ENCODE results near the gene CACNA1H. TPM values are rescaled to one million over a fixed set of nuclear protein-coding genes. Genes with fewer than 3 reads are reported as not detected.

Gene CACNA1H
- total RNA-seq, 4 donors from 2014 or later, result 133 to 330 (median 173) TPM

DNA sequence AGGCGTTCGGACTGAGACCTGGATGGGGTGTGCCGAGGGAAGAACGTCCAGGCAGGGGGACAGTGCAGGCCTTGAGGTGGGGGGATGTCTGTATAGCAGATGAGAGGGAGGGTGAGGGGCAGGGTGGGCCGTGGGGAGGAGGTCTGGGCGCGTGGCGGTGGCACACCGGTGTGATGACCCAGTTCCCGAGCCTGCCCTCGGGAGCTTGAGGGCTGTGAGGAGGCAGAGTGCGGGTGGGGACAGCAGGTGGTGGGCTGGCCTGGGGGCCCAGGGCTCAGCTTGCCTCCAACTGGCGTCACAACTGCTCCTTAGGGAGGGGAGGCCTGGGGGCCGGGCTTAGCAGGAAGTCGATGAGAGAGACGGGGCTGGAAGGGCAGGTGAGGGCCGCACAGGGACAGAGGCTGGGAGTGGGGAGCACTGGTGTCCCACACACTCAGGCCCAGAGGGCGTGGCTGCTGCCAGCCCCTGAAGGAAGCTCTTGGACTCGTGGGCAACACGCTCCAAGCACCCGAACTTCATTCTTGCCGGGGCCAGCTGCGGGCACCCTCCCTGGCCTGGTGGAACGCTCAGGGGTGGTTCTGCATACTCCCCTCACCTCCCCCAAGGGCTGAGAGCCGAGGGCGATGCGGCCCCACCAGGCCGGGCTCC lies 6.5 kb downstream of the CACNA1H start:
- Histone ChIP-seq H3K36me3 (peaks cover 0 to 10% of the 10 kb centered on the region in 2 donors), H3K27me3 (peaks cover 78% of the 10 kb centered on the region), H3K9me3 (no peaks in the 10 kb centered on the region), H3K4me1 (peaks cover 3 to 100% (median 58%) of the 10 kb centered on the region in 3 donors), H3K4me3 (peak overlapping the region in 1 of 2 donors; percentile 34), H3K27ac (peak overlapping the region; percentile 80 to 98 (median 94))
- WGBS, 2 donors (ENCODE audit: low coverage in 1 of 2), result 15% methylated on average over 8 of the region's 28 CpGs; no CpG with 5 or more reads in 1 of the 2 donors
- peak; percentile 19 for ATAC-seq
- TF ChIP-seq POLR2AphosphoS5 (IDR thresholded peaks at IDR 0.05), result no peak
- no peak for TF ChIP-seq EP300 (IDR thresholded peaks at IDR 0.05)
- TF ChIP-seq POLR2A (IDR thresholded peaks at IDR 0.05), result no peak
- TF ChIP-seq, protein P1, sequence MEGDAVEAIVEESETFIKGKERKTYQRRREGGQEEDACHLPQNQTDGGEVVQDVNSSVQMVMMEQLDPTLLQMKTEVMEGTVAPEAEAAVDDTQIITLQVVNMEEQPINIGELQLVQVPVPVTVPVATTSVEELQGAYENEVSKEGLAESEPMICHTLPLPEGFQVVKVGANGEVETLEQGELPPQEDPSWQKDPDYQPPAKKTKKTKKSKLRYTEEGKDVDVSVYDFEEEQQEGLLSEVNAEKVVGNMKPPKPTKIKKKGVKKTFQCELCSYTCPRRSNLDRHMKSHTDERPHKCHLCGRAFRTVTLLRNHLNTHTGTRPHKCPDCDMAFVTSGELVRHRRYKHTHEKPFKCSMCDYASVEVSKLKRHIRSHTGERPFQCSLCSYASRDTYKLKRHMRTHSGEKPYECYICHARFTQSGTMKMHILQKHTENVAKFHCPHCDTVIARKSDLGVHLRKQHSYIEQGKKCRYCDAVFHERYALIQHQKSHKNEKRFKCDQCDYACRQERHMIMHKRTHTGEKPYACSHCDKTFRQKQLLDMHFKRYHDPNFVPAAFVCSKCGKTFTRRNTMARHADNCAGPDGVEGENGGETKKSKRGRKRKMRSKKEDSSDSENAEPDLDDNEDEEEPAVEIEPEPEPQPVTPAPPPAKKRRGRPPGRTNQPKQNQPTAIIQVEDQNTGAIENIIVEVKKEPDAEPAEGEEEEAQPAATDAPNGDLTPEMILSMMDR (IDR thresholded peaks at IDR 0.05), result no peak

DNA sequence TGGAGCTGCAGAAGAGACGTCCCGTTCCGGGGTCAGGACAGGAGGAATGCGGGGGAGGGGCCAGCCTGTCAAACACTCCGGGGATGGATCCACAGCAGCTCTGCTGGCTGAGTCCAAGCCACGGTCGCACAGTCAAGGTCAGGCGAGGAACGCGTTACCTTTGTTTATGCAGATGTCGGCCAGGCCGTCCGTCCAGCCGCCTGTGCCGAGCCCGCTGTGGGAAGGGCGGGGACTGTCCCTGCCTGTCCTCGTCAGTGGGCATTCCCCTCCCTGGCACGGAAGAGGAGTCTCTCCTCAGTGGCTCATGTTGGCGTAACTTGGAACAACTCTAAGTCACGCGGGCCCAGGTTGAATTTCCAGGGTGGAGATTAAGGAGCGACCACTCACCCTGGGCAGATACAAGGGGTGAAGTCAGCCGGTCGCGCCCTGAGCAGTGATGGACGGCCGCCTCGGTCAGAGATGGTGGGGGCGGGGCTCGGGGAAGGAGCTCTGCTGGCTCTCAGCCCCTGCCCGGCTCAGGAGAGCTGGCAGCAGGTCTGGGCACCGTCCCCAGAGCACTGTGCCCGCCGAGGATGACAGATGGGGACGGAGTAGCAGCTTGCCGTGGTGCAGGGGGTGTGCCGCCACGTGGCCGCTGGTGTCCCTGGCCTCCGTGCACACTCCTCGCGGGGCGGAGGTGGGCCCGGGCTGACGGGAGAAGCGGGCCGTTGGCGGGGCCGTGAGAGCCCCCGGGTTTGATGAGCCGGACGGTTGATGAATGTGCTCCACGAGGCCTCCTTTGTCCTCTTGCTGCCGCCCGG lies 7.3 kb downstream of the CACNA1H start:
- Histone ChIP-seq H3K36me3 (peaks cover 0 to 11% of the 10 kb centered on the region in 2 donors), H3K4me1 (peaks cover 3 to 100% (median 58%) of the 10 kb centered on the region in 3 donors), H3K27ac (peak overlapping the region; percentile 19 to 98 (median 94)), H3K27me3 (peaks cover 71% of the 10 kb centered on the region), H3K9me3 (no peaks in the 10 kb centered on the region), H3K4me3 (peak overlapping the region in 1 of 2 donors; percentile 34)
- TF ChIP-seq, protein P1 (IDR thresholded peaks at IDR 0.05), result peak in 1 of 4 experiments; percentile 2
- TF ChIP-seq EP300 (IDR thresholded peaks at IDR 0.05) (peak; percentile 57), POLR2A (IDR thresholded peaks at IDR 0.05) (peak in 1 of 2 donors; percentile 14), POLR2AphosphoS5 (IDR thresholded peaks at IDR 0.05) (peak; percentile 83)
- no CpG with 5 or more reads among the region's 56 CpGs for WGBS, 2 donors (ENCODE audit: low coverage in 1 of 2)
- ATAC-seq, result peak; percentile 76

DNA sequence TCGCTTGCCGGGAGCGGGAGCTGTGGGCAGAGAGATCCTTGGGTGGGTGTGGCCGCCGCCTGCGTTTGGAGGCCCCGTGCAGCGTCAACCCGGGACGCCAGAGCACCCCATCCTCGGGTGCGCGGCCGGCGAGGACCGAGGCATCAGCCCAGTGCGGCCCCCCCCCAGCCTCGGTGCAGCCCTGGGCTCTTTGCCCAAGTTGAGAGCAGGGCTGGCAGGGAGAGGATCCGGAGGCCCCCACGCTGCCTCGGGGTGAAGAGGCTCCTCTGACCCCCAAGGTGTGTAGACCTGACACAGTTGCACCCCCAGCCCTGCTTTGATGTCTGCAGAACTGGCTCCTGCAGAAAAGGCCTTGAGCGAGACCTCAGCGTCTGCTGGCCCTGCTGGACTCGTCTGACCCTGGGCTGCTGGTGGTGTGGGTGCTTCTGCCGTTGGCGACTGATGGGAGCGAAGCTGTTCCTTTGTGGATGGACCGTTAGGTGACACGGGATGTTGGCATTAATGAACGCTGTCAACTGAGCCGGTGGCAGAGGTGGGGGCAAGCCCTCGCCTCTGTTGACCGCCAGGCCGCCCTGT lies 8.0 kb downstream of the CACNA1H start:
- Histone ChIP-seq H3K36me3 (peaks cover 0 to 11% of the 10 kb centered on the region in 2 donors), H3K27me3 (peaks cover 64% of the 10 kb centered on the region), H3K4me1 (peaks cover 3 to 100% (median 58%) of the 10 kb centered on the region in 3 donors), H3K27ac (peak overlapping the region; percentile 19 to 98 (median 94)), H3K9me3 (no peaks in the 10 kb centered on the region), H3K4me3 (peak overlapping the region in 1 of 2 donors; percentile 31)
- no CpG with 5 or more reads among the region's 34 CpGs for WGBS, 2 donors (ENCODE audit: low coverage in 1 of 2)
- TF ChIP-seq EP300 (IDR thresholded peaks at IDR 0.05) (no peak), POLR2A (IDR thresholded peaks at IDR 0.05) (no peak)
- TF ChIP-seq, protein P1 (IDR thresholded peaks at IDR 0.05), result no peak
- ATAC-seq, result no peak

DNA sequence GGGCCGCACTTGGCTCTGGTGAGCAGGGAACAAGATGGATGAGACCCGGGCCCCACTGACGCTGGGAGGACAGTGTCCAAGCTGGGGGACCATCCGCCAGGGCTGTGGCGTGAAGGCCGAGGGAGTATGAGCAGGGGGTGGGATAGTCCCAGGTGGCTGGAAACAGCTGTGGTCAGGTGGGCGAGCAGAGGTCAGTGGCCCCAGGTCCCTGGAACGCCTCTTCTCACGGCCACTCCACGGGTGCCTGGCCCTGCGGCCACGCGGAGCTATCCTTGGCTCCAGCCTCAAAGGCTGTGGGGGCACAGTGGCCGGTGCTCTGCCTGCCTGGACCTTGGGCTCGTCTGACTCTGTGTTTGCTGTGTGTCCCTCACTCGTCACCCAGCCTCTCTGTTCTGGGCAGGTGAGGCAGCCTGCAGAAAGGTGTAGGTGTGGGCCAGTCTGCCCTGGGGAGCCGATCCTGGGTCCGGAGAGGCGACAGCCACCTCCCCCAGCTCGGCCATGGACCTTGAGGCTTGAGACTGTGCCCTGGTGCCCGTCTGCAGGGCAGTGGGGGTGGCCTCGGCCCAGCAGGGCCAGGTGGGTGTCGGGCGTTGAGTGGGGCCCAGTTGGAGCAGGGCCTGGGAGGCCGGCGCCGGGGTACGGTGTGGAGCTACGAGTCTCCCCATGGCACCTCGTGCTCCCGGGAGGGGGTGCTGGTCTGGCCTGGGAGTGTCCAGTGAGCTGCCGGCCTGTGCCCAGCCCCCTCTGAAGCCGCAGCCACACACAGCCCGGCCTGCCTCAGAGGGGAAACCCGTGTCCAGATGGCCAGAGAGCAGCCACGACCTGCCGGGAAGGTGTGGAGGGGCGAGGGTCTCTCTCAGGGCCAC lies 10.0 kb downstream of the CACNA1H start:
- Histone ChIP-seq H3K36me3 (peaks cover 0 to 11% of the 10 kb centered on the region in 2 donors), H3K27me3 (peaks cover 43% of the 10 kb centered on the region), H3K9me3 (no peaks in the 10 kb centered on the region), H3K27ac (peak overlapping the region; percentile 7 to 98 (median 94)), H3K4me3 (no peak overlapping the region), H3K4me1 (peaks cover 3 to 100% (median 56%) of the 10 kb centered on the region in 3 donors)
- TF ChIP-seq POLR2AphosphoS5 (IDR thresholded peaks at IDR 0.05), result no peak
- TF ChIP-seq, protein P1 (IDR thresholded peaks at IDR 0.05), result peak in 1 of 4 experiments; percentile 16
- no CpG with 5 or more reads among the region's 38 CpGs for whole genome bisulfite sequencing, 2 donors (ENCODE audit: low coverage in 1 of 2)
- ATAC-seq, result no peak
